IMR-90 (cell line): ENCODE results near the gene STAT6.
A peak's percentile ranks its signal among the peaks of the same experiment; 100 is the strongest.

Experiments used
- CEBPB ChIP-seq: IDR thresholded peaks from 2 replicates; pipeline ENCODE4 v1.6.1; 2012; ENCODE audit warnings: low read depth, low read length, improper control_type of control experiment
- CTCF ChIP-seq: conservative IDR thresholded peaks from 2 replicates; pipeline ENCODE4 v1.5.1; 2012; ENCODE audit warnings: mild to moderate bottlenecking, low read depth, low read length, improper control_type of control experiment
- ELK1 ChIP-seq: fragments of 150-350 bp; IDR thresholded peaks from 2 replicates; pipeline ENCODE4 v1.6.1; 2016; ENCODE audit warnings: low read depth, mild to moderate bottlenecking, low read length, moderate library complexity, borderline replicate concordance
- MAFK ChIP-seq: IDR thresholded peaks from 2 replicates; pipeline ENCODE4 v1.6.1; 2012; ENCODE audit warnings: low read depth, low read length, improper control_type of control experiment
- MAZ ChIP-seq: IDR thresholded peaks from 2 replicates; pipeline ENCODE4 v1.6.1; 2012; ENCODE audit warnings: low read depth, mild to moderate bottlenecking, low read length, improper control_type of control experiment, moderate library complexity, borderline replicate concordance
- MXI1 ChIP-seq: IDR thresholded peaks from 2 replicates; pipeline ENCODE4 v1.6.1; 2012; ENCODE audit warnings: low read depth, mild to moderate bottlenecking, low read length, moderate library complexity, borderline replicate concordance
- POLR2A ChIP-seq: IDR thresholded peaks from 2 replicates; pipeline ENCODE4 v1.6.1; 2012; ENCODE audit warnings: mild to moderate bottlenecking, low read depth, low read length
- RAD21 ChIP-seq: IDR thresholded peaks from 2 replicates; pipeline ENCODE4 v1.6.1; 2012; ENCODE audit warnings: low read length, improper control_type of control experiment
- RCOR1 ChIP-seq: IDR thresholded peaks from 2 replicates; pipeline ENCODE4 v1.6.1; 2012; ENCODE audit warnings: mild to moderate bottlenecking, low read length, improper control_type of control experiment; ENCODE audit not compliant: insufficient replicate concordance
- RFX5 ChIP-seq: IDR thresholded peaks from 2 replicates; pipeline ENCODE4 v1.8.0; 2012; ENCODE audit warnings: low read depth, mild to moderate bottlenecking, low read length, moderate library complexity
- SMC3 ChIP-seq: fragments of 150-350 bp; IDR thresholded peaks from 2 replicates; pipeline ENCODE4 v1.6.1; 2016; ENCODE audit warnings: low read depth, mild to moderate bottlenecking, antibody characterized with exemption, low read length, moderate library complexity
- USF2 ChIP-seq: fragments of 150-350 bp; IDR thresholded peaks from 2 replicates; pipeline ENCODE4 v1.6.1; 2017; ENCODE audit warnings: mild to moderate bottlenecking, antibody characterized with exemption, low read length, low read depth

- TF ChIP-seq CTCF (no peak), RAD21 (no peak), USF2 (no peak), MAFK (no peak), MXI1 (no peak), POLR2A (peak; percentile 72), ELK1 (no peak), MAZ (no peak), RFX5 (no peak), RCOR1 (no peak), SMC3 (0 out of 2 replicates have a peak, but pooled peaks have one; percentile 21), CEBPB (no peak)
These were observed at the start of gene STAT6 for GRCh38 chr12:57111031-57111734.
